ENCODE data around the gene CENPM. TPM values are rescaled to one million over a fixed set of nuclear protein-coding genes. Genes with fewer than 3 reads are reported as not detected.

The CENPM gene
- total and polyA plus RNA-seq, 10 of the 15 experiments (the other 5 are each of a cell fraction or from before 2014, with no cell fraction given), result 36.7 to 212 (median 74.7) TPM

GRCh38 chr22:41920271-41920976 lies 26.5 kb downstream of the CENPM start (continued):
- TF ChIP-seq CUX1 (IDR thresholded peaks at IDR 0.05; ENCODE audit: insufficient replicate concordance, low read depth, low read length), result no peak
- TF ChIP-seq NFXL1 (IDR thresholded peaks at IDR 0.05; ENCODE audit: borderline replicate concordance), result no peak
- peak; percentile 74; the same call in 1 of the 2 replicates for TF ChIP-seq NBN (IDR thresholded peaks at IDR 0.05)
- TF ChIP-seq IKZF1 (conservative IDR thresholded peaks at IDR 0.05), result peak; percentile 97
- peak; percentile 7; the same call in 1 of the 3 replicates for TF ChIP-seq POU2F2 (IDR thresholded peaks at IDR 0.05; ENCODE audit: borderline replicate concordance, low read depth, low read length)
- peak; percentile 71 for TF ChIP-seq MLLT1 (IDR thresholded peaks at IDR 0.05)
- TF ChIP-seq KLF5 (IDR thresholded peaks at IDR 0.05; ENCODE audit: partially characterized antibody), result no peak
- no peak for TF ChIP-seq SIX5 (IDR thresholded peaks at IDR 0.05; ENCODE audit: low read depth, low read length, severe bottlenecking)
- TF ChIP-seq YY1 (IDR thresholded peaks at IDR 0.05; ENCODE audit: low read depth, low read length), result no peak; the same call in 1 of the 2 replicates
- peak in 1 of 2 experiments; percentile 82; a peak in 2 of 3 replicates for TF ChIP-seq EGR1 (IDR thresholded peaks at IDR 0.05; ENCODE audit: borderline replicate concordance in 1 of 2, low read depth in 2 of 2, low read length in 2 of 2)
- peak; percentile 73 for TF ChIP-seq POLR2A (IDR thresholded peaks at IDR 0.05; ENCODE audit: low read depth, low read length)
- 0 out of 2 replicates have a peak, but pooled peaks have one; percentile 27 for TF ChIP-seq MXI1 (IDR thresholded peaks at IDR 0.05; ENCODE audit: low read depth, low read length)
- TF ChIP-seq ZSCAN29 (IDR thresholded peaks at IDR 0.05), result 0 out of 2 replicates have a peak, but pooled peaks have one; percentile 47
- peak; percentile 90 for TF ChIP-seq SMARCA5 (IDR thresholded peaks at IDR 0.05)
- TF ChIP-seq ZBTB11 (CRISPR knock-in tag; IDR thresholded peaks at IDR 0.05), result no peak
- TF ChIP-seq MYB (IDR thresholded peaks at IDR 0.05; ENCODE audit: borderline replicate concordance, low read depth, low read length), result no peak
- TF ChIP-seq LARP7 (IDR thresholded peaks at IDR 0.05), result peak; percentile 85
- no peak for TF ChIP-seq NR2C2 (IDR thresholded peaks at IDR 0.05; ENCODE audit: borderline replicate concordance, control insufficient read depth, insufficient read length, low read depth)
- TF ChIP-seq CHD4 (IDR thresholded peaks at IDR 0.05), result no peak; the same call in 1 of the 2 replicates

Data from GM12878 (cell line).